Ascending aorta (tissue), 2 donors: ENCODE measurements around the gene OR51D1. TPM values are rescaled to one million over a fixed set of nuclear protein-coding genes. Genes with fewer than 3 reads are reported as not detected.
A peak's percentile ranks its signal among the peaks of the same experiment; 100 is the strongest.

Experiments
- DNase-seq, 2 donors: peaks; one replicate each; pipeline ENCODE4 v3.0.0-alpha.2; 2019; ENCODE audit warnings: low spot score in 2 of 2
- H3K27ac ChIP-seq, 2 donors: fragments of 200-600 bp; sonication (generic); one replicate each; pipeline ENCODE4 v1.5.1; 2016 to 2017; ENCODE audit warnings: mild to moderate bottlenecking in 1 of 2
- H3K27me3 ChIP-seq: fragments of 200-600 bp; sonication (generic); one replicate; pipeline ENCODE4 v1.5.1; 2017
- H3K36me3 ChIP-seq, 2 donors: fragments of 200-600 bp; sonication (generic); one replicate each; pipeline ENCODE4 v1.5.1; 2016
- H3K4me1 ChIP-seq, 2 donors: fragments of 200-600 bp; sonication (generic); one replicate each; pipeline ENCODE4 v1.5.1; 2016 to 2017; ENCODE audit warnings: mild to moderate bottlenecking in 1 of 2
- H3K4me3 ChIP-seq, 2 donors: fragments of 200-600 bp; sonication (generic); one replicate each; pipeline ENCODE4 v1.5.1; 2016 to 2017; ENCODE audit warnings: mild to moderate bottlenecking in 1 of 2
- H3K9me3 ChIP-seq, 2 donors: fragments of 200-600 bp; sonication (generic); one replicate each; pipeline ENCODE4 v1.5.1; 2016
- CTCF ChIP-seq, 3 experiments: fragments of 200-600 bp in 2 of 3; fragments of 450-650 bp in 1 of 3; sonication (generic) in 2 of 3; IDR thresholded peaks; one replicate each; pipeline ENCODE4 v1.5.1; 2016 to 2019; ENCODE audit warnings: antibody characterized with exemption in 3 of 3, mild to moderate bottlenecking in 1 of 3, moderate library complexity in 1 of 3
- intact Hi-C: fragments of 100-400 bp; cut with DNase I; formaldehyde crosslinking; loops from one replicate; pipeline ENCODE4 v1.15.1; 2023
- total RNA-seq: library from RNA; depleted of rRNA; stranded (reverse); fragments of >200 nt; gene quantifications from one replicate; pipeline ENCODE4 v1.1.0, GENCODE V29; 2016

The OR51D1 gene
- total RNA-seq, 1 donor from 2014 or later = not detected

- intact Hi-C loops = loop anchor here (5.0 to 10.0 kb wide), 4 partner anchors 510 to 1630 kb away; partner anchors contain the start of genes CNGA4, TRIM22, TRIM5 and TRIM6
- no peaks in the 10 kb centered on the region for H3K27me3 ChIP-seq
- H3K27ac ChIP-seq = peak overlapping the region; percentile 94 to 95
- no peak for TF ChIP-seq CTCF (IDR thresholded peaks at IDR 0.05)
- no peaks in the 10 kb centered on the region for H3K9me3 ChIP-seq
- peaks cover 0 to 10% of the 10 kb centered on the region in 2 donors for H3K4me1 ChIP-seq
- no peak for DNase-seq
- peaks cover 7 to 25% of the 10 kb centered on the region in 2 donors for H3K36me3 ChIP-seq
- peak overlapping the region; percentile 70 to 88 for H3K4me3 ChIP-seq
These were observed 30.2 kb upstream of the OR51D1 start for GRCh38 chr11:4607096-4607495.

DNA sequence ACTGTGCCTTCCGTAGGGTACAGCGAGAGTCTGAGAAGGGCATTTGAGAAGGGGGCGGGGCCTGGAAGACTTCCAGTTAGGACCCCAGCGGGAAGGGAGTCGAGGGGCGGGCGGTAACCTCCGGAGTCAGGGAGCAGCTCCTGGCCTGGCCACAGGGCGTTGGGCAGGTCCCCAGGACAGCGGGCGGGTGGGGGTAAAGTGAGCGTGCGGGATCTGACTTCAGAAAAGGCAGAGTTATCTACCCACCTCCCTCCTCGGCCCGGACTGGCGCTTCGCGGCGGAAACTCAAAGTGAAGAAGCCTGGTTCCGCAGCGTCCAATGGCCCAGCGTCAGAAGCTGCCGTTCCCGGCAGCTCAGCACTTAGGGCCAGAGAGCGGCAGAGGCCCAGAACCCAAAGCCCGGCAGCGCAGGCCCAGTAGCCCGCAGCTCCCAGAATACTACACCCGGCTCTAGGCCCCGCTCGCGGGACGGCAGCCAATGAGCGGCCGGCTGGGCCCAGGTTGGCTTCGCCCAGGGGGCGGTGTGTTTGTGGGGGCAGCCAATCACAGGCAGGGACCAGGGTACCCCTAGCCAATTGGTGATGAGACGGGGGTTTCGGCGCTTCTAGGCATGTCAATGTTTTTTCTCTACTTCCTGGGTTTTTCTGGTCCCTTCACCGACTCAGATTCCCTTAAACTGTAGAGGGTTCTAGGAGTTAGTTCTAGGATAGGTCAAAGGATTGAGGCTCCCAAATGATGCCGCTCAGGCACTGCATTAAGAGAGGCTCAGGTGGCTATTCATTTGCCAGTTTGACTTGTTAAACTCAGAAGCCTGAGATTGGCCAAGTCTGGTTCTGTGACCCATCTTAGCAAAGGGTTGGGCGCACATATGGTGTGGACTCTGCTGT is 29.3 kb upstream of the OR51D1 start, which contains the start of gene TRIM68:
TRIM68 (minus strand) TSS at position 451 of the 886 bp plus-strand sequence. CDS start 2,727 bp downstream, outside the sequence.
- DNase-seq = peak; percentile 86 to 98
- Histone ChIP-seq H3K4me1 (peaks cover 0 to 10% of the 10 kb centered on the region in 2 donors), H3K27ac (peak within 1 kb of the TSS; percentile 94 to 95), H3K4me3 (peak within 1 kb of the TSS; percentile 70 to 88), H3K9me3 (no peaks in the 10 kb centered on the region), H3K36me3 (peaks cover 3 to 18% of the 10 kb centered on the region in 2 donors), H3K27me3 (no peaks in the 10 kb centered on the region)
- TF ChIP-seq CTCF (IDR thresholded peaks at IDR 0.05) = no peak
- intact Hi-C loops = loop anchor here (2.0 to 10.0 kb wide), 5 partner anchors 215 to 1629 kb away; partner anchors contain the start of genes CNGA4, TRIM21, TRIM22 and TRIM5

DNA sequence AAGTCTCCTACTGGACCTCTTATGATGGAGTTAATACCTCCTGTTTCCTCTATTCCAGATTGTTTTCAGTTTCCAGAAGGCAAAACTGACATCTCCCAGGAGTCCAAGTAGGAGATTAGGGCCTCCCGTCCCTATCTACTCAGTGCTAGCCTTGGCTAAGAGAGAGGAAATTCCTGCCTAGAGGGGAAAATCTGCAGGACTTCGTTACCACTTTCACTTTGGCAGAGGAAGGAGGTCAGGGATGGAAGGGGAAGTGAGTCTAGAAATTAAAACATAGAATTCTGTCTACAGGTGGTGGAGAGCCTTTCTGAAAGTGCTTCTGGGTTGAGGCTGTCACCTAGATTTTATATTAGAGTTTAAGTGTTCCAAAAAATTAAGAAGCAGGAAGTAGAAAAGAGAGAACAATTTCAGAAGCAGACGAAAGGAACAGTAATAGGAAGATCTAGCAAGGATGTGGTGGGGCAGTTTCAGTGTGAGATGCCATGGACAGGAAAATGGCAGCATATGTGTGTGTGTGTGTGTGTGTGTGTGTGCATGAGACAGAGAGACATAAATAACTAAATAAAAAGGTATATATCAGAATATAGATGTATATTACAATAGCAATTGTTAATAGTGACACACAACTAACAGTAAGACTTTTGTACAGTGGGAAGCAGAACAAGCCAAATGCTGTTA is 26.9 kb upstream of the OR51D1 start:
- intact Hi-C loops = no loop called here
- H3K27ac ChIP-seq = peak overlapping the region; percentile 47 to 52
- H3K4me1 ChIP-seq = peaks cover 0 to 10% of the 10 kb centered on the region in 2 donors
- H3K27me3 ChIP-seq = no peaks in the 10 kb centered on the region
- H3K9me3 ChIP-seq = no peaks in the 10 kb centered on the region
- H3K4me3 ChIP-seq = peak overlapping the region; percentile 22 to 44
- DNase-seq = no peak
- no peak for TF ChIP-seq CTCF (IDR thresholded peaks at IDR 0.05)
- no peaks in the 10 kb centered on the region for H3K36me3 ChIP-seq

DNA sequence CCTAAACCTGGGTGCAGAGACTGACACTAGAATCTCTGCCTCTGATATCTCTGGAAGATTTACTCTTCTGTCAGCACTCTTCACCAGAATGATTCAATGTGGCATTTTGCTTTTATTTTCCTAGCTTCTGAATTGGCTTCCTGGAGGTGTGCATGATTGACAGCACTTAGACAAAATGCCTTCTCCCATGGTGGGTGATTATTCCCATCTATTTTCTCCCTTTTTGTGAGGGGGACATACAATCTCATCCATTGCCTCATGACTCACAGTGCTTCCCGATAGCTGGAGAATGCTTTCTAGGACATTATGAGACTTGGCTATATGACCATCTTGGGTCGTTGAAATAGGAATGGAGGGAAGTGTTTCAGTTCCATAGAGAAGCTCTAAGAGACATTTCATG is 25.3 kb upstream of the OR51D1 start:
- Histone ChIP-seq H3K4me1 (peaks cover 0 to 4% of the 10 kb centered on the region in 2 donors), H3K36me3 (no peaks in the 10 kb centered on the region), H3K9me3 (no peaks in the 10 kb centered on the region), H3K4me3 (no peak overlapping the region), H3K27me3 (no peaks in the 10 kb centered on the region), H3K27ac (no peak overlapping the region)
- no peak for TF ChIP-seq CTCF (IDR thresholded peaks at IDR 0.05)
- intact Hi-C loops = no loop called here
- DNase-seq = no peak

GRCh38 chr11:4615856-4616444 is 21.3 kb upstream of the OR51D1 start:
- intact Hi-C loops = no loop called here

More at GRCh38 chr11:4615856-4616444, 21.3 kb upstream of the OR51D1 start:
- Histone ChIP-seq H3K4me3 (no peak overlapping the region), H3K27me3 (no peaks in the 10 kb centered on the region), H3K36me3 (no peaks in the 10 kb centered on the region), H3K9me3 (no peaks in the 10 kb centered on the region), H3K27ac (no peak overlapping the region), H3K4me1 (no peaks in the 10 kb centered on the region)
- TF ChIP-seq CTCF (IDR thresholded peaks at IDR 0.05) = no peak
- no peak for DNase-seq
